Stimulated activated CD4-positive, alpha-beta T cell treated with anti-CD3 and anti-CD28 coated beads, Interleukin-1b, Interleukin-23, amount 100 ng/mL, for 1 hour (primary cell): ENCODE data around the gene ACTRT2.

ENCODE experiments used
- DNase-seq, 2 donors: peaks; one replicate each; pipeline ENCODE4 v3.0.0-alpha.2; 2020; ENCODE audit warnings: low read depth in 2 of 2

ACTRT2 gene

GRCh38 chr1:3053986-3054385 is 32.7 kb downstream of the ACTRT2 start:
- DNase-seq, result no peak

GRCh38 chr1:3054474-3054873 is 33.2 kb downstream of the ACTRT2 start:
- no peak for DNase-seq

GRCh38 chr1:3055051-3055450 is 33.8 kb downstream of the ACTRT2 start:
- DNase-seq, result no peak

- no peak for DNase-seq
These were observed 35.4 kb downstream of the ACTRT2 start for GRCh38 chr1:3056641-3057040.

- DNase-seq, result no peak
These were observed 37.2 kb downstream of the ACTRT2 start for GRCh38 chr1:3058263-3059030.

- DNase-seq, result no peak
These were observed 38.9 kb downstream of the ACTRT2 start for GRCh38 chr1:3060127-3060526.

GRCh38 chr1:3060601-3061551 is 39.6 kb downstream of the ACTRT2 start:
- DNase-seq, result no peak

- no peak for DNase-seq
These were observed 40.3 kb downstream of the ACTRT2 start for GRCh38 chr1:3061566-3061965.

GRCh38 chr1:3061981-3062615 is 40.8 kb downstream of the ACTRT2 start:
- no peak for DNase-seq

- no peak for DNase-seq
These were observed 41.5 kb downstream of the ACTRT2 start for GRCh38 chr1:3062616-3063378.

GRCh38 chr1:3063379-3064295 is 42.4 kb downstream of the ACTRT2 start:
- DNase-seq, result no peak

GRCh38 chr1:3064296-3064850 is 43.1 kb downstream of the ACTRT2 start:
- no peak for DNase-seq

- DNase-seq, result no peak
These were observed 43.6 kb downstream of the ACTRT2 start for GRCh38 chr1:3064901-3065300.

GRCh38 chr1:3065396-3065795 is 44.1 kb downstream of the ACTRT2 start:
- DNase-seq, result no peak

GRCh38 chr1:3065797-3066196 is 44.5 kb downstream of the ACTRT2 start:
- DNase-seq, result no peak

- DNase-seq, result no peak
These were observed 45.0 kb downstream of the ACTRT2 start for GRCh38 chr1:3066250-3066711.

GRCh38 chr1:3066826-3067225 is 45.6 kb downstream of the ACTRT2 start:
- DNase-seq, result no peak

- DNase-seq, result no peak
These were observed 46.0 kb downstream of the ACTRT2 start for GRCh38 chr1:3067301-3067670.

- no peak for DNase-seq
These were observed 46.6 kb downstream of the ACTRT2 start for GRCh38 chr1:3067671-3068563.
